ENCODE measurements around the gene HOXD13. TPM values are rescaled to one million over a fixed set of nuclear protein-coding genes. Genes with fewer than 3 reads are reported as not detected.

HOXD13 gene
- total RNA-seq, 1 donor from 2014 or later = not detected

DNA sequence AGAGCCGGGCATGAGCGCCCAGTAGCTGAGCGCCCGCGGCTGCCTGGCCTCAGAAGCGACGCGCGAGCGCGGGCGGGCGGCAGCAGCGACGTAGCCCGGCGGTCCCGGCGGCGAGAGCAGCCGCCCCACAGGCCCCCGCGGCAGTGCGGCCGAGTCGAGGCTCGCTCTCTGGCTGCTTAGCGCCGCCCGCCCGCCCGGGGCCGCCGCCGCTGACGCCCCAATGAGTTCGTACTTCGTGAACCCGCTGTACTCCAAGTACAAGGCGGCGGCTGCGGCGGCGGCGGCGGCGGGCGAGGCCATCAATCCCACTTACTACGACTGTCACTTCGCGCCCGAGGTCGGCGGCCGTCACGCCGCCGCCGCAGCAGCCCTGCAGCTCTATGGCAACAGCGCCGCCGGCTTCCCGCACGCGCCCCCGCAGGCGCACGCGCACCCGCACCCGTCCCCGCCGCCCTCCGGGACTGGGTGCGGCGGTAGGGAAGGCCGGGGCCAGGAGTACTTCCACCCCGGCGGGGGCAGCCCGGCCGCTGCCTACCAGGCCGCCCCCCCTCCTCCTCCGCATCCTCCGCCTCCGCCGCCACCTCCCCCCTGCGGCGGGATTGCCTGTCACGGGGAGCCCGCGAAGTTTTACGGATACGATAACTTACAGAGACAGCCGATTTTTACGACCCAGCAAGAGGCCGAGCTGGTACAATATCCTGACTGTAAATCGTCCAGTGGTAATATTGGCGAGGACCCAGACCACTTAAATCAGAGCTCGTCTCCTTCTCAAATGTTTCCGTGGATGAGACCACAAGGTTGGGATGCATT is 37.8 kb downstream of the HOXD13 start:
- Histone ChIP-seq H3K9me3 (no peaks in the 10 kb centered on the region), H3K27me3 (no peaks in the 10 kb centered on the region), H3K4me3 (peak overlapping the region; percentile 61 to 88), H3K4me1 (peaks cover 0 to 8% of the 10 kb centered on the region in 2 donors), H3K27ac (peak overlapping the region; percentile 89 to 96), H3K36me3 (no peaks in the 10 kb centered on the region)
- no peak for TF ChIP-seq CTCF (IDR thresholded peaks at IDR 0.05)
- intact Hi-C loops (cut with DNase I) = no loop called here
- no peak for DNase-seq (ENCODE audit: low spot score in 2 of 2)

DNA sequence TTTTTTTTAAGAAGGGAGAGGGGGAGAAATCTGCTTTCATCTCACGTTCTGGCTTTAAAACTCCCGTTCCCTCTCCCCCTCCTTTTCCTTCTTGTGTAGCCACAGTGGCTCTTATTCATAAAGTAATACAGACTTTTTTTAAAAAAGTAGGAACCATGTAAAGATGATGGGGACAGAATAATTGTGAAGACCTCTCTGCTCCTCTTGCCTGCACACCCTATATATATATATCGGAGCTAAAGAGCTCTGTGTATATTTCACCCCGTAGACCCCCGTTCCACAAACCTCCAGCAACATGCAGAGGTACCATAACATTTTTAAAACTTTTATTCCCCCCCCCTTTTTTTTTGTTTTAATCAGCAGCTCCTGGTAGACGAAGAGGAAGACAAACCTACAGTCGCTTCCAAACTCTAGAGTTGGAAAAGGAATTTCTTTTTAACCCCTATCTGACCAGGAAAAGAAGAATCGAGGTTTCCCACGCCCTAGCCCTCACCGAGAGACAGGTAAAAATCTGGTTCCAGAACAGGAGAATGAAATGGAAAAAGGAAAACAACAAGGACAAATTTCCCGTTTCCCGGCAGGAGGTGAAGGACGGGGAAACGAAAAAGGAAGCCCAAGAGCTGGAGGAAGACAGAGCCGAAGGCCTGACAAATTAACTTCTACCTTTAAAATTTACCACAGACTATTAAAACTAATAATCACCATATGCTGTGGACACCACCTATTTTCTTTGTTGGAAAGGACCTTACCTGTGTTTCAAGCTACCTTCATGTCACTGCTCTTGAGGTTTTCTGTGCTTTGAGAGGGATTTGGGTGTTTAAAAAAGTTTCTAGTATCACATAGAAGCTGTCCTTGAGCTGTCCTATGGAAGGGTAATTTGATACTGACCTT is 38.7 kb downstream of the HOXD13 start:
- TF ChIP-seq CTCF (IDR thresholded peaks at IDR 0.05) = no peak
- H3K9me3 ChIP-seq = no peaks in the 10 kb centered on the region
- H3K27ac ChIP-seq = peak overlapping the region; percentile 89 to 96
- no peaks in the 10 kb centered on the region for H3K36me3 ChIP-seq
- intact Hi-C loops (cut with DNase I) = no loop called here
- H3K27me3 ChIP-seq = no peaks in the 10 kb centered on the region
- peak overlapping the region; percentile 61 to 88 for H3K4me3 ChIP-seq
- H3K4me1 ChIP-seq = peaks cover 0 to 12% of the 10 kb centered on the region in 2 donors
- DNase-seq (ENCODE audit: low spot score in 2 of 2) = no peak

- no peak for DNase-seq (ENCODE audit: low spot score in 2 of 2)
- Histone ChIP-seq H3K4me1 (peaks cover 0 to 12% of the 10 kb centered on the region in 2 donors), H3K27ac (no peak overlapping the region), H3K9me3 (no peaks in the 10 kb centered on the region), H3K27me3 (no peaks in the 10 kb centered on the region), H3K4me3 (peak overlapping the region; percentile 22 to 26), H3K36me3 (no peaks in the 10 kb centered on the region)
- intact Hi-C loops (cut with DNase I) = no loop called here
- TF ChIP-seq CTCF (IDR thresholded peaks at IDR 0.05) = no peak
These were observed 39.3 kb downstream of the HOXD13 start for GRCh38 chr2:176131848-176132158.

DNA sequence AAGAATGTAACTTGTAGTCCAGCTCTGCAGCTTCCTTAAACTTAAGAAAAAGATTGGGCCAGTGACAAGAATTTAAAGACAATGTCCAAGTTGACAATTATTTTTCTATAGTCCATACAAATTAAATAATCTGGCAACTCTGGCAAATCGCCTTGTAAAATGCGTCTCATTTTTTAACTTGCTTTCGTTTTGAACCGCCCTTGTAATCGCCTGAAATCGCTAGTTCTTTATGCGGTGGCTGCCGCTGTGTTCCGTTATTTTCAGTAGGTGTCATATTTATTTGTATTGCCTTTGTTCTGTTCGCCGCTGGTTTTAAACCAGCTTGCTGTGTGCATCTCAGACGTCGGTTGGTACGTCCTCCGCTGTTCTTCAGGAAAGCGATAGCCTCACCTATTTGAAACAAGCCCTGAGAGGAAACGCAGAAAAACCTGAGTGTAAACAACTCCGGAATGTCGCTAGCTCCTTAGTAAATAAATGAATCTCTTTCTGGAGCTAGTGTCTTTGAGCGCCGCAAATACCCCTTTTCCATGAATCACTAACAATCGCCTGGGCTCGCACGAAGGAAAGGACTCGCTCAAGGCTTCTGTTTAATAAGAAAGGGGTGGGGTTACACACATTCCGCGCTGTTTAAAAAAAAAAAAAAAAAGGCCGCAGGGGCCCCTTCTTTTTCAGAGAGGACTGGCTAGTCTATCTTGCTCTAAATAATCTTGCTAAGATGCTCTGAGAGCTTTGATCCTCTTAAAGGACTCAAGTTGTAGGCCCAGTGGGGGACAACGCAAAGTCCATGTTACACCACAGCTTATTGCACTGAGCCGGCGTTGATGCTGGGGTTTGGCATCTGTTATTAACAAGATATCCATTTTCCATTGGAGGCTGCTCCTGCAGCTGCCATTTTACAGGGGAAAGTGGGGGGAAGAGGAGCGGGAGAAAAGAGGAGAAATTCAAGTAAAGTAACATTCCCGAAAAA is 40.0 kb downstream of the HOXD13 start:
- H3K4me3 ChIP-seq = peak overlapping the region; percentile 22 to 26
- no peaks in the 10 kb centered on the region for H3K36me3 ChIP-seq
- intact Hi-C loops (cut with DNase I) = no loop called here
- no peaks in the 10 kb centered on the region for H3K27me3 ChIP-seq
- peaks cover 0 to 16% of the 10 kb centered on the region in 2 donors for H3K4me1 ChIP-seq
- no peak for DNase-seq (ENCODE audit: low spot score in 2 of 2)
- H3K27ac ChIP-seq = no peak overlapping the region
- no peak for TF ChIP-seq CTCF (IDR thresholded peaks at IDR 0.05)
- H3K9me3 ChIP-seq = no peaks in the 10 kb centered on the region

DNA sequence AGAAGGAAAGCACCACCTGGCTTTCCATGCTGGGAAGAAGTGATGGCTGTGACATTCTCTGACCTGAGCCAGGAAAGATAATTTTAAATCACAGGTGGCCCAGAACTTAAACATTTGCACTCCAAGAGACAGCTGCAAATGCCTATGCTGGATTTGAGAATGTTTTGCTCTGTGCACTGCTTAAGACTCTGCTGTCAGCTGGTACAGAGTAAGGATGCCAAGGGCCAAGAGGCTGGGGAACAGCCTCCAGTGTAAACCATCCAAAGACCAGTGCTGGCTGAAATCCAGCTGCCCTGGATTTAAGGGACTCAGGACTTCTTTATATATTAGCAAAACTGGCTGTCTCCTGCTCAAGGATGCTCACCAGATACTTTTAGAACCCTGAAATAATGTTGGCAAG is 40.9 kb downstream of the HOXD13 start:
- Histone ChIP-seq H3K27ac (peak overlapping the region in 1 of 2 donors; percentile 14), H3K4me1 (peaks cover 0 to 16% of the 10 kb centered on the region in 2 donors), H3K36me3 (no peaks in the 10 kb centered on the region), H3K27me3 (no peaks in the 10 kb centered on the region), H3K9me3 (no peaks in the 10 kb centered on the region), H3K4me3 (no peak overlapping the region)
- TF ChIP-seq CTCF (IDR thresholded peaks at IDR 0.05) = no peak
- no peak for DNase-seq (ENCODE audit: low spot score in 2 of 2)
- intact Hi-C loops (cut with DNase I) = no loop called here
